Endothelial cell of umbilical vein (primary cell): Measurements from ENCODE around the gene NTN1. TPM values are rescaled to one million over a fixed set of nuclear protein-coding genes. Genes with fewer than 3 reads are reported as not detected.

Experiments
- BruUV-seq: library from RNA; stranded (reverse); fragments of 400-500 nt; replicated peaks from 2 replicates; lab custom pipeline; 2021; lab: Mats Ljungman, UMichigan
- CTCF ChIA-PET: fragments of 300-600, 350-600 bp; sonication (Branson Sonifier 250); formaldehyde crosslinking; loops from one replicate; lab custom pipeline; 2021; ENCODE audit warnings: antibody characterized with exemption, inconsistent platforms; lab: Charles Lee
- POLR2A ChIA-PET: fragments of 300-600, 350-600 bp; sonication (Branson Sonifier 250); formaldehyde crosslinking; loops from one replicate; lab custom pipeline; 2021; ENCODE audit warnings: antibody characterized with exemption, inconsistent platforms; lab: Charles Lee
- DNase-seq: peaks from one replicate; pipeline ENCODE4 v3.0.0-alpha.2; 2011; ENCODE audit warnings: low read depth, low spot score
- FAIRE-seq: peaks from 2 replicates; lab custom pipeline; 2011; peaks lifted over from hg19 to GRCh38; lab: Jason Lieb, UNC
- H2AFZ ChIP-seq: 2 replicates; pipeline ENCODE4 v1.6.0; 2012; ENCODE audit warnings: low read depth, low read length, control low read depth, inconsistent platforms
- H3K27ac ChIP-seq: 2 replicates; pipeline ENCODE4 v1.5.1; 2011; ENCODE audit warnings: low read depth, mild to moderate bottlenecking, control low read depth, low read length, moderate library complexity; ENCODE audit not compliant: insufficient read depth
- H3K27me3 ChIP-seq, 2 experiments: 2 replicates each; pipeline versions ENCODE4 v1.6.0 to v1.6.1; 2011; ENCODE audit warnings: low read length in 2 of 2, mixed read lengths in 1 of 2; ENCODE audit not compliant: control insufficient read depth in 2 of 2, insufficient read depth in 2 of 2
- H3K36me3 ChIP-seq, 2 experiments: 2 replicates in 1 of 2; 3 replicates in 1 of 2; pipeline ENCODE4 v1.5.1; 2011; ENCODE audit warnings: low read length in 2 of 2, mild to moderate bottlenecking in 1 of 2, moderate library complexity in 1 of 2; ENCODE audit not compliant: control insufficient read depth in 2 of 2, insufficient read depth in 2 of 2; ENCODE audit errors: extremely low read depth in 1 of 2
- H3K4me1 ChIP-seq: 3 replicates; pipeline ENCODE4 v1.5.1; 2011; ENCODE audit warnings: mild to moderate bottlenecking, low read length; ENCODE audit not compliant: control insufficient read depth, insufficient read depth; ENCODE audit errors: extremely low read depth
- H3K4me2 ChIP-seq: 2 replicates; pipeline ENCODE4 v1.6.1; 2011; ENCODE audit warnings: low read length, control low read depth, mixed read lengths; ENCODE audit not compliant: insufficient read depth
- H3K4me3 ChIP-seq, 3 experiments: fragments of 200-600 bp in 1 of 3; sonication (generic), shearing (Covaris generic) in 1 of 3; replicated peaks in 1 of 3; 2 replicates each; pipeline ENCODE4 v1.5.1; 2011 to 2016; ENCODE audit warnings: control low read depth in 3 of 3, low read length in 3 of 3, mild to moderate bottlenecking in 2 of 3, inconsistent platforms in 1 of 3, low read depth in 1 of 3, moderate library complexity in 1 of 3; ENCODE audit not compliant: insufficient read depth in 1 of 3
- H3K79me2 ChIP-seq: 2 replicates; pipeline ENCODE4 v1.6.0; 2012; ENCODE audit warnings: low read length, inconsistent platforms; ENCODE audit not compliant: control insufficient read depth, insufficient read depth
- H3K9ac ChIP-seq: replicated peaks from 2 replicates; pipeline ENCODE3; 2011; ENCODE audit warnings: low read length, control low read depth; ENCODE audit not compliant: insufficient read depth; ENCODE audit errors: extremely low read depth
- H3K9me1 ChIP-seq: replicated peaks from 3 replicates; pipeline ENCODE4 v1.6.0; 2011; ENCODE audit warnings: mild to moderate bottlenecking, low read length; ENCODE audit not compliant: control insufficient read depth, insufficient read depth; ENCODE audit errors: extremely low read depth
- H3K9me3 ChIP-seq: replicated peaks from 2 replicates; pipeline ENCODE4 v1.5.1; 2012; ENCODE audit warnings: low read length, inconsistent platforms; ENCODE audit not compliant: control insufficient read depth, insufficient read depth
- H4K20me1 ChIP-seq: replicated peaks from 2 replicates; pipeline ENCODE3; 2011; ENCODE audit warnings: mild to moderate bottlenecking, low read length; ENCODE audit not compliant: control insufficient read depth, insufficient read depth; ENCODE audit errors: extremely low read depth
- CTCF ChIP-seq, 2 donors: IDR thresholded peaks; 1 replicate in 1 of 2; 2 replicates in 1 of 2; pipeline ENCODE4 v1.5.1; 2011; ENCODE audit warnings: low read length in 2 of 2, mild to moderate bottlenecking in 2 of 2, moderate library complexity in 2 of 2, control low read depth in 1 of 2, inconsistent platforms in 1 of 2, low read depth in 1 of 2; ENCODE audit not compliant: insufficient read depth in 1 of 2; ENCODE audit errors: extremely low read depth in 1 of 2
- FOS ChIP-seq: IDR thresholded peaks from 2 replicates; pipeline ENCODE4 v1.6.1; 2011; ENCODE audit warnings: mild to moderate bottlenecking, low read length, moderate library complexity, borderline replicate concordance; ENCODE audit not compliant: insufficient read depth
- GATA2 ChIP-seq: IDR thresholded peaks from 2 replicates; pipeline ENCODE4 v1.7.0; 2011; ENCODE audit warnings: low read depth, mild to moderate bottlenecking, moderate library complexity, mixed read lengths, low read length; ENCODE audit not compliant: insufficient read length, insufficient read depth
- dilution Hi-C: fragments of 300-500 bp; cut with MboI; formaldehyde crosslinking; loops from one replicate; pipeline ENCODE4 v1.15.0; 2019; ENCODE audit warnings: low sequenced_read_pairs; ENCODE audit not compliant: extremely low pct_ligation_motif_present
- intact Hi-C: fragments of 100-400 bp; cut with micrococcal nuclease; formaldehyde crosslinking; loops from one replicate; pipeline ENCODE4 v1.10.0; 2022
- polyA plus RNA-seq, 4 experiments: library from polyadenylated mRNA; depleted of rRNA in 3 of 4; stranded (reverse) in 3 of 4; unstranded in 1 of 4; fragments of >200 nt; gene quantifications; 2 replicates each; pipeline versions ENCODE4 v1.2.1 to v1.2.3, GENCODE V29; 2011 to 2012; ENCODE audit warnings: missing spikeins in 1 of 4
- total RNA-seq: library from RNA; stranded (reverse); gene quantifications from 2 replicates; pipeline ENCODE4 v1.2.3, GENCODE V29; 2021

The NTN1 gene
- total and polyA plus RNA-seq, 2 donors (not counting 3 experiments of a cell fraction or from before 2014, with no cell fraction given), result 0.10 to 0.18 TPM

GRCh38 chr17:9003355-9004131 is 17.8 kb upstream of the NTN1 start:
- Histone ChIP-seq H3K9ac (no peak overlapping the region), H2AFZ (no peak overlapping the region), H3K9me3 (no peaks in the 10 kb centered on the region), H3K27ac (no peak overlapping the region), H3K27me3 (peaks cover 28 to 30% of the 10 kb centered on the region in 2 experiments), H4K20me1 (no peaks in the 10 kb centered on the region), H3K4me3 (no peak overlapping the region), H3K9me1 (no peaks in the 10 kb centered on the region), H3K79me2 (no peaks in the 10 kb centered on the region), H3K36me3 (no peaks in the 10 kb centered on the region), H3K4me1 (no peaks in the 10 kb centered on the region), H3K4me2 (no peak overlapping the region)
- no TSS peak for BruUV-seq
- POLR2A ChIA-PET, result interaction anchor here (0.7 kb wide), 1 partner anchor 456 kb away, joined by 3 read pairs; no protein-coding TSS in a partner anchor
- FAIRE-seq (no peak), DNase-seq (no peak)
- intact Hi-C loops, result no loop called here
- dilution Hi-C loops, result no loop called here
- CTCF ChIA-PET, result interaction anchor here (0.9 to 2.7 kb wide), 3 partner anchors 16 to 519 kb away, joined by 3 to 12 read pairs (median 3); partner anchors contain the start of gene NTN1
- TF ChIP-seq CTCF (IDR thresholded peaks at IDR 0.05; ENCODE audit: extremely low read depth in 1 of 2, insufficient read depth in 1 of 2, low read depth in 1 of 2, low read length in 2 of 2) (no peak), FOS (no peak), GATA2 (no peak)
